ENCODE data around the gene TNS2. TPM values are rescaled to one million over a fixed set of nuclear protein-coding genes. Genes with fewer than 3 reads are reported as not detected.
"Not testable (repeated sequence)": the region's sequence is repeated elsewhere in the genome, so short reads cannot be mapped to it uniquely, and the experiment has no call there.

The TNS2 gene
- total RNA-seq, 1 donor from 2014 or later, result 56.2 TPM

DNA sequence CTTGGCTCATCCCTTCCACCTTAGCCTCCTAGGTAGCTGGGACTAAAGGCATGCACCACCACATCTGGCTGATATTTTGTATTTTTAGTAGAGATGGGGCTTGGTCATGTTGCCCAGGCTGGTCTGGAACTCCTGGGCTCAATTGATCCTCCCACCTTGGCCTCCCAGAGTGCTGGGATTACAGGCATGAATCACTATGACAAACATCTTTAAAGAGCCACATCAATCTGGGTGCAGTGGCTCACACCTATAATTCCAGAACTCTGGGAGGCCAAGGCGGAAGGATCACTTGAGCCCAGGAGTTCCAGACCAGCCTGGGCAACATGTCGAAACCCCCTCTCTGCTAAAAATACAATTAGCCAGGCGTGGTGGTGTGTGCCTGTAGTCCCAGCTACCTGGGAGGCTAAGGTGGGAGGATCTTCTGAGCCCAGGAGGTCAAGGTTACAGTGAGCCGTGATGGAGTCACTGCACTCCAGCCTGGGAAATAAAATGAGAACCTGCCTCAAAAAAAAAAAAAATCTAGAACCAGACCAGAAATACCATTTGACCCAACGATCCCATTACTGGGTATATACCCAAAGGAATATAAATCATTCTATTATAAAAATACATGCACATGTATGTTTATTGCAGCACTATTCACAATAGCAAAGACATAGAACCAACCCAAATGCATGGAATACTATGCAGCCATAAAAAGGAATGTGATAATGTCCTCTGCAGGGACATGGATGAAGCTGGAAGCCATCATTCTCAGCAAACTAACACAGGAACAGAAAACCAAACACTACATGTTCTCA is 45.1 kb downstream of the TNS2 start:
- not testable (repeated sequence) for DNase-seq

DNA sequence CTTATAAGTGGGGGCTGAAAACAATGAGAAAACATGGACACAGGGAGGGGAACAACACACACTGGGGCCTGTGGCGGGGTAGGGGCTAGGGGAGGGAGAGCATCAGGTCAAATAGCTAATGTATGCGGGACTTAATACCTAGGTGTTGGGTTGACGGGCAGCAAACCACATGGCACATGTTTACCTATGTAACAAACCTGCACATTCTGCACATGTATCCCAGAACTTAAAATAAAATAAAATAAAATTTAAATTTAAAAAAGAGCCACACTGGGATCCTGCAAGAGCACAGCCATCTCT is 45.7 kb downstream of the TNS2 start:
- DNase-seq, result not testable (repeated sequence)

DNA sequence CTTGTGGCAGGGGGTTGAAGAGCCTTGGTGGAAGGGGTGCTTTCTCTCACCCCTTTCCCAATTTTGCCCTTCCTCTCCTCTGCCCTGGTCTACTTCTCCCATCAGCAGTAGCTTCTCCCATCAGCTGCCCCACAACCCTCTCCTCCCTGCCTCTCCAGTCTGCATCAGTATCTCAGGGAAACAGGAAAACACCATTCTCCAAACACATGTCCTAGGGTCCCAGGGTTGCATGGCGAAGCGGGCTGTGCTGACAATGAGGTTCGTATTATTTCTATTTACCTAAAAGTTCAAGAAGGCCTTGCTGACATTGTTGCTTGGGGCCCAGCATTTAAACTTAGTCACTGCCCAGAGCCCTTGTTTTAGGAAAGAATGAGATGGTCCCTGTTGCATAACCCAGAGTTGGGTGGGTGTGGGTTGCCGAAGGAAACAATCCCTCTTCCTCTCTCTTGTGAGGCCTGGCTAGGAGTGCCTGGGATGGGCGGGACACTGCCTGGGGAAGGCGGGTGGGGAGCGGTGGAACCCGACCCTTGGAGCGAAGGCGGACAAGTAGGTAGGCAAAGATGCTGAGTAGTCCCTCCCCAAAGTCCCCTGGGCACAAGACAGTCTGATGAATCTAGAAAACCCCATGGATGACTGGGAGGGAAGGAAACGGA is 46.4 kb downstream of the TNS2 start:
- DNase-seq, result no peak

DNA sequence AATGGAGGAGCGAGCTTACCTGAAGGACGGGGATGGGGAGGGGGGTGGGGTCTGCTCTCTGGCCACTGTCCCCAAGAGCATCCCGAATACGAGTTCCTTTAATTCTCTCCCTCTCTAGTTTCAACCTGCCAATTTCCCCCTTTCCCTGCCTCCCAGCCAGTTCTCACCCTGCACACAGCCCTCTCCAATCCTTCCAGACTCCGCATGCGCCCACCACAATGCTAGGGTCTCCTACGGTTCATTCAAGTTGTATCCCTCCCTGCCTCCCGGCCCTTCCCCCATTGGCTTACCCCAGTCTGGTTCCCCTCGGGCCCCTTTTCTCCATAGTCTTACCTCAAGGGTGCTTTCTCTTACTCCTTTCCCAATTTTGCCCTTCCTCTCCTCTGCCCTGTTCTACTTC is 46.9 kb downstream of the TNS2 start:
- DNase-seq, result no peak

DNA sequence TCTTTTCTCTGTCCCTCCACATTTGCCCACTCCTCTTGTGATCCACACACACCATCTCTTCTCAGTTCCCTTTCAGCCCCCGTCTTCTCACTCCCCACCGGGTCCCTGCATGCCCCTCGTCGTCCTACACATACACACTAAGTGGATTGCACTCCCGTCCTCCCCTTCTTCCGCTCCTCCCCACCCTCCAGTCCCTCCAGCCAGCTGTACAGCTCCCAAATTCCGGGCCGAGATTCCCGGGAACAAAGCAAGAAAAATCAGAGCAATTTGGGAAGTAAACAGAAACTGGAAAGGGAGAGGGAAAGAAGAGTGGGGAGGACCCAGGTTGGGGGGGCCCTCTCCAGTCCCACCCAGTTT is 47.3 kb downstream of the TNS2 start:
- DNase-seq, result no peak

DNA sequence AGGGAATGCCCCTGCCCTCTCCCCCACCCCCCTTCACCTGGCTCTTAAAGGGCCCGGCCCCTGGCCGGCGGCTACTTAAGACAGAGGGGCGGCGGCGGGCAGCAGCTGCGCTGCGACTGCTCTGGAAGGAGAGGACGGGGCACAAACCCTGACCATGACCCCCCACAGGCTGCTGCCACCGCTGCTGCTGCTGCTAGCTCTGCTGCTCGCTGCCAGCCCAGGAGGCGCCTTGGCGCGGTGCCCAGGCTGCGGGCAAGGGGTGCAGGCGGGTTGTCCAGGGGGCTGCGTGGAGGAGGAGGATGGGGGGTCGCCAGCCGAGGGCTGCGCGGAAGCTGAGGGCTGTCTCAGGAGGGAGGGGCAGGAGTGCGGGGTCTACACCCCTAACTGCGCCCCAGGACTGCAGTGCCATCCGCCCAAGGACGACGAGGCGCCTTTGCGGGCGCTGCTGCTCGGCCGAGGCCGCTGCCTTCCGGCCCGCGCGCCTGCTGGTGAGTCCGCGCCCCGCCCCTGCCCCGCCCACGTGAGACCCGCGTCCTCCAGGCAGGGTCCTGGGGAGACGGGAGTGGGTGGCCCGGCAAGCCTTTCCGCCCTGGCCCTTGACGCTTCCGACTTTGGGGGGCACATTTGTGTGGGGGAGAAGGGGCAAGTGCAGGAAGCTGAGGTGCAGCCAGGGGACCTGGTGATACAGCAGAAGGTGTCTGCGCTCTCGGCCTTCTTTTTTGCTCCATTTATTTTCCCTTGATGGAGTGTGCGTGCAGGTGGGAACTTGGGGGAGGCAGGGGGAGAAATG is 47.9 kb downstream of the TNS2 start, which contains the start of gene IGFBP6:
Gene IGFBP6 (plus strand): TSS at position 104 of the 790 bp plus-strand sequence. CDS start 51 bp downstream, at position 155.
- peak; percentile 47 for DNase-seq

DNA sequence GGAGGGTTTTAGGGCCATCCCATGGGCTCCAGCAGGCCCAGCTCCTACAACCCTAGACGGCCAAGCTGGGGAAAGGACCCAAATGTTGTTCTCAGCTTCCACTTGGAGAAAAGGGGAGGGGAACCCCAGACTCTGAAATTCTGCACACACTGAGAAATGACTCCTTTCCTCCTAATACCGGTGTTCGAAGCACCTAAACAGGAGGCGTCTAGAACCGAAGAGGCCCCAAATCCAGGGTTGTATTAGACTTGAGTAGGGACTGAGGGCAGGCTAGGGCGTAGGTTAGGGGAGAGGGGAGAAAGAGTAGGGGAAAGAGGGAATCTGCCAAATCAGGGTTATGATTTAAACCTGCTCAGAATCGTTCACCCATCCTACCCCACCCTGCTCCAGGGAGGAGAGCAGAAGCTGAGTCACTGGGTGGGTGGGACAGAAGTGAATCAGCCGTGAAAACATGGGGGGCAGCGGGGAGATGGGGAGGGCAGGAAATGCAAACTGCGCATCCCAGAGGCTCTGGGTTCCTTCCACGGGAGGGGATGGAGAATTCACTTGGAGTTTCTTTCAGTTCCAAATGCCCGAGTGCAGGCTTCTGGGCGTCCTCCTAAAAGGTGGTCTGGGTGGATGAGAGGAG is 48.6 kb downstream of the TNS2 start:
- DNase-seq, result peak; percentile 20

DNA sequence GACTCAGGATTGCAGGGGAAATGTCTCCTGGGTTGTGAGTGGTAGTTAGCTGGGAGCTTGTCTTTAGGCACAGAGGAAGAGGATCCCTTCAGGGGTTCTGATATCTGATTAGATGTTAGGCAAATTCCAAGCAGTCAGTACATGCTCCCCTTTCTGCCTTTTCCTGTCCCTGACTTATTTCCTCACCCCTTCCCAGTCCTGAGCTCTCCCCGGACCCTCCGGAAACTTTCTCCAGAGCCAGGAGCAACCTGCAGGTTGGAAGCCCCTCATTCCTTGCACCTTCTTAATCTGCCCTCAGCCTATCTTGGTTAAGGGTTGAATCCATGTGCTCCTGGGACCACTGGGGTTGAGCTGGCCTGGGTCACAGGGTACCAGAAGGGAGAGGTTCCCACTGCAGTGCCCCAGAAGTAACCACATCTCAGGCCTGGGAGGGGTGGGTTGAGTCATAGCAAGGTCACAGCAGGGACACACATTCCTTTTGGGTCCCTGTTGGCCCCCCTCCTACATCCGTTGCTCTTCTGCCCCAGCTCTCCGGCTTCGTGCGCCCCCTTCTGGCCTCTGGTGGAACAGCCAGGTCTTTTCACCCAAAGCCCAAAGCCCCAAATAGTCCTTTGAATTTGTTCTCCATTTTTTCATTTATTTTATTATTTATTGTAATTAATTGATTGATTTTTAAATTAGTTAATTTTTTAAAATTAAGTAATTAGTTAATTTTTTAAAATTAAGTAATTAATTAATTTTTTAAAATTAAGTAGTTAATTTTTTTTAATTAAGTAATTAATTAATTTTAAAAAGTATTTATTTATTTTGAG is 49.4 kb downstream of the TNS2 start:
- peak; percentile 87 for DNase-seq

DNA sequence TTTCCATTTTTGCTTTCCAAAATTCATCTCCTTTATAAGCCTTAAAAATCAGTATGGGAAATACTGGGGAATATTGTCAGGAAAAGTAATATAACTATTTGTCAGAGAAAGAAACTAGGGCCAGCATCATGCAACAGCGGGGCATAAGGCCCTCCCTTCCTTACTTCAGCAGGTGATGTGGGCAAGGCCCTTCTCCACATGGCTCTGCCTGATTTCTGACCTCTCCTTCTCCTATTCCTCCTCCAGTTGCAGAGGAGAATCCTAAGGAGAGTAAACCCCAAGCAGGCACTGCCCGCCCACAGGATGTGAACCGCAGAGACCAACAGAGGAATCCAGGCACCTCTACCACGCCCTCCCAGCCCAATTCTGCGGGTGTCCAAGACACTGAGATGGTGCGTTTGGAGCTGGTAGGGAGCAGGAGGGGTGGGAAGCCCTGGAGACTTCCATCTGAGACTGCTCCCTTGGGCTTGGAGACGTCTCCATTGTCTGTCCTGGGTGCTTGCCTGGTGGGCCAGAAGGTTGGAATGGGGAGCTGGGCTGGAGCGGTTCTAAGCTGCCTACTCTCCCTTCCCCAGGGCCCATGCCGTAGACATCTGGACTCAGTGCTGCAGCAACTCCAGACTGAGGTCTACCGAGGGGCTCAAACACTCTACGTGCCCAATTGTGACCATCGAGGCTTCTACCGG is 50.7 kb downstream of the TNS2 start:
- no peak for DNase-seq

DNA sequence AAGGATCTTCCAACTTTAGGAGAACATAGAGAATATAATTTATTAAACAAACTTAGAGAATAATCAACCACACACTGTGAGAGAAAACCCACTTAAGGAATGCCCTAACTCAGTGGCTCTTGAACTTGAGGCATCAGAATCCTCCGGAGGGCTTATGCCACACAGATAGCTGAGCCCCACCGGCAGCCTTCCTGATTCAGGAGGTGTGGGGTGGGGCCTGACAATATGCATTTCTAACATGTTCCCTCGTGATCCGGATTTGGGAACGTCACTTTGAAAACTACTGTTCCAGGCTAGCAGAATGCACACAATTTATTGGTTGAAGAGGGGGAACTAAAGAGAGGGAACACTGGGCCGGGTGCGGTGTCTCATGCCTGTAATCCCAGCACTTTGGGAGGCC is 51.4 kb downstream of the TNS2 start:
- DNase-seq, result no peak

DNA sequence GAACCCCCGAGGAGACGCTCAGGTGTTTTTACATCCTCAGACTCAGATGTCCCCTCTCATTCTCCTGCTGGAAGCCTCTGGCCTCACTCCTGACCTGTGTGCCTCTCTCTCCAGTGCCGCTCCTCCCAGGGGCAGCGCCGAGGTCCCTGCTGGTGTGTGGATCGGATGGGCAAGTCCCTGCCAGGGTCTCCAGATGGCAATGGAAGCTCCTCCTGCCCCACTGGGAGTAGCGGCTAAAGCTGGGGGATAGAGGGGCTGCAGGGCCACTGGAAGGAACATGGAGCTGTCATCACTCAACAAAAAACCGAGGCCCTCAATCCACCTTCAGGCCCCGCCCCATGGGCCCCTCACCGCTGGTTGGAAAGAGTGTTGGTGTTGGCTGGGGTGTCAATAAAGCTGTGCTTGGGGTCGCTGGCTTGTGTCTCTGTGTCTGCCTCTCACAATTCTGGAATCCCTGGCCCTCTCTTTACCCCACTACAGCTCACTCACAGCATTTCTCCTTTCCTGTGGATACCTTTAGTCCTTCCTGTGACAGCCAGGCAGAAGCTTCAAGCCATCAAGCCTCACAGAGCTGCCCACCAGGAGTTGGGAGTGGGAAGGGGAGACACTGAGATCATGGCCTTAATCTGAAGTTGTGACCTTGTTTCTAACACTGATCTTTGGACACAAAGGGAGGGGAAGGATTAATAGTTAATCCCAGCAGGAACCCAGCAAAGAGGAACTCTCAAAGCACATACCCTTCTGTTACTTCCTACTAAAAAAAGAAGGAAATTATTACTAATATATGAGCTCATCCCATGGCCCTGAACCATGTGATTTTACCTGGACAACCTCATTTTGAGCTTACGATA is 52.3 kb downstream of the TNS2 start:
- no peak for DNase-seq

DNA sequence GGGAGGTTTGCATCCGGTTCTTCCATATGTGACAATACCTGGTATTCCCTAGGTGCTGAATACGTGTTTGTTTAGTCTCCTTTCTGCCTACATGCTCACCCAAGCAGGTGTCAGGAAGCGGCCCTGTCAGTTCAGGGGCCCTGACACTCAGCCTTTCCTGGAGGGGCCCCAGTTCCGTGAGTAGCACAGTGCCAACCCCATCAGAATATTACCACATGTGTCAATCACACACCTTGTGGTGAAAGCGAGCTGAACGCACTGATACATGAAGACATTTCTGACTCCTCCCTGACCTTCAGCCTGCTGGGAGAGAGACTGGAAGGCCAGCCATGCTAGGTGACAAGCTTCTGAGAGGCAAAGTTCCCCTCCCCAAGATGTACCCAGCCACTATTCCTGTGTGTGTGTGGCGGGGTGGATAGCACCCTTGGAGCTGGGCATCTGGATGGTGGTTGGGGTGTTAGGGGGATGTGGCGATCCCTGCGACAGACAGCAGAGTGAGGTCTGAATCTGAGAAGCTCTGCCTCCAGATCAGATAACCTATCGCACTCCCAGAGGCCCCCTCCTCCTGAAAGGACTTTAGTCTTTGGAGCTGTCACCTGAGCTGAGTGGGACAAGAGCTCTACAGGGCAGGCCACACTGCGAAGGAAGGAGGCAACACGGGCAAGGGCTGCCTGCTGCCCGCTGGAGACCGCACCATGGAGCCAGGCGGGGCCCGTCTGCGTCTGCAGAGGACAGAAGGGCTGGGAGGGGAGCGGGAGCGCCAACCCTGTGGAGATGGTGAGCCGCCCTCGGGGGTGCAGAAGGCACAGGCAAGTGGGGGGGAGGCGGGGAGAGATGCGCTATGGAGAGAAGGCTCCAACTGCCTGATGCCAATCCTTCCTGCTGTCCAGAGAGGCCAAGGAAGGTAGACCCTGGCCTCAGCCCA is 53.3 kb downstream of the TNS2 start, which contains the start of gene SOAT2:
Gene SOAT2 (plus strand): TSS at position 604 of the 925 bp plus-strand sequence. CDS start 92 bp downstream, at position 696.
- no peak for DNase-seq

DNA sequence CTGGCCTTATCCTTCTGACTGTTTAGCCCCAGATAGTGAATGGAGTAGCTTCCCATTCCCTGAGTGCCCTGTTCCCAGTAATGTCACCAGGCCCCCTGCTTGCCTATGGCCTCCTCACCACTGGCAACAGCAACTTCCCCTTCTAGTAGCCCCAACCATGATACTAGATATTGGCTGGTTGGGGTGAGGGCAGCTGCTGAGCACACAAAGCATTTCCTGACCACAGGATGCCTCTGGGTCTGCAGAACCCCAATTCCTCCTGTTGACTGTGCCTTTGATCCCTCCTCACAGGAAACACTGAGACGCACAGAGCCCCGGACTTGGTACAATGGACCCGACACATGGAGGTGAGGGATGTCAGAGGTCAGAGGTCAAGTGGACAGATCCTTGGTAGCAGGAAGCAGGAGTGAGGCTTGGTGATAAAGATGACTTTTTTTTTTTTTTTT is 54.0 kb downstream of the TNS2 start:
- peak; percentile 18 for DNase-seq

DNA sequence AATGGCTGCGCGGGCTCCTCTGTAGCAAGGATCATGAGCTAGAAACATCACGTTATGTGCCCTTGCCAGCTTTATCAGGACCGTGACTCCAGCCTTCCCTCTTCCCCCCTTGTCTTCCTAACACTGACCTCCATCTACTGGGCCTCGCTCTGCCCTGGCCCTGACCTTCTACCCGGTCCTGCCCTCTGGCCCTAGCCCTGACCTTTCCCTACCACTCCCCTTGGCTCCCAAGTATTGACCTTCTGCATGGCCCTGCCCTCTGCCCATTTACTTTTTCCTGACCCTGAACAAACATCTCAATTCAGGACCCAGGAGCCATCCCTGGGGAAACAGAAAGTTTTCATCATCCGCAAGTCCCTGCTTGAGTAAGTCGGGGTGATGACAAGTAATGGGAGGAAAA is 55.4 kb downstream of the TNS2 start:
- no peak for DNase-seq

DNA sequence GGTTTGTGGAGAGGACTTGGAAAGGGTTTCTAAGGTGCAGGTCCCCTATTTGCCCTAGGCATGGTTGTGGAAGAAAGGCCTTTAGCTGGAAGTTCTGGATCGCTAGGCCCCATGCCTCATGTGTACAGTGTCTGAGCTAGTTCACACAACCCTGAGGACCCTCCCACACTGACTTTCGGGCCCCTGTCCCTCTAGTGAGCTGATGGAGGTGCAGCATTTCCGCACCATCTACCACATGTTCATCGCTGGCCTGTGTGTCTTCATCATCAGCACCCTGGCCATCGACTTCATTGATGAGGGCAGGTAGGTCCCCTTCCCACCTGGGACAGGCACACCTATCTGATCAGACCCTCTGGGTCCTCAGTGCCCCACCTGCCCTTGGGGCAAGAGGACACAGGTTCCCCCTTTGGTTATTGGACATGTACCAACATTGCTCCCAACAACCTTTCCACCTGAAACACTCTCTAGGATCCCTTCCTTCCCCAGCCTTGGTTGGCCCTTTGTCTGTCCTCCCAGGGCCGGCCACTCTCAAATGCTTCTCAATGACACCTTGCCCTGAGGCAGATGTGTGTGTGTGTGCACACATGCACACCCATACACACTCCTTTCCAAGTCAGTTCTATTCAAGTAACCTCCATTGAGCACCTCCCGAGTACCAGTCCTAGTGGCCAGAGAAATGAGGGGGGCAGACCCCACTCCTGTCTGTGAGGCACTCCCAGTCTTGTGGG is 56.0 kb downstream of the TNS2 start:
- DNase-seq, result no peak

DNA sequence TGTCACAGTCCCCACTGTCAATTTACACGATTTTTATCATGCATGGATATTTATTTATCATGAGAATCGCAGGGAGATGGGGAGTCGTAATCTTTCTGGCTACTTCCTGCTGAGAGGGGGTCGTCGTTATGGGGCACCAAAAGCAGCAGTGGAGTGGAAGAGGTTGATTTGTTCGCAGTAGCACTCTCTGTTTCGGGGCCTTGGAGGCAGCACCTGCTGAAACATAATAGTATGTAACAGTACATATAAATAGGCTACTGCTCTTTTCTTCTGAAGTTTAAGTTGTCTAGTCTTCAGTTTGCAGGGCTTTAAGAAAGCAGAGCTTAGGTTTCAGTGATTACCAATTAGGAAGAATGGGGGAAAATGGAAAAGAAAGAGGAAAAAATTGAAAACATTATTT is 57.3 kb downstream of the TNS2 start:
- DNase-seq, result no peak

DNA sequence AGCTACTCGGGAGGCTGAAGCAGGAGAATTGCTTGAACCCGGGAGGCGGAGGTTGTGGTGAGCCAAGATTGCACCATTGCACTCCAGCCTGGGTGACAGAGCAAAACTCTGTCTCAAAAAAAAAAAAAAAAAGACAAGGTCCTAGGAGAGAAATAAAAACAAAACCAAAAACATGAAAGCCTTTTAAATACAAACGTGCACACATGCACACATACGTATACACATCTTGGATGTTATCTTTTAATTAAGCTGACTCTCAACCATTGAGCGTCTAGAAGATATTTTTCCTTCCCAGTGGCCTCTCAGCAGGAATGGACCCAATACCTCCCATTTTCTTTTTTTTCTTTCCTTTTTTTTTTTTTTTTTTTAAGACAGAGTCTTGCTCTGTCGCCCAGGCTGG is 62.6 kb downstream of the TNS2 start:
- not testable (repeated sequence) for DNase-seq

DNA sequence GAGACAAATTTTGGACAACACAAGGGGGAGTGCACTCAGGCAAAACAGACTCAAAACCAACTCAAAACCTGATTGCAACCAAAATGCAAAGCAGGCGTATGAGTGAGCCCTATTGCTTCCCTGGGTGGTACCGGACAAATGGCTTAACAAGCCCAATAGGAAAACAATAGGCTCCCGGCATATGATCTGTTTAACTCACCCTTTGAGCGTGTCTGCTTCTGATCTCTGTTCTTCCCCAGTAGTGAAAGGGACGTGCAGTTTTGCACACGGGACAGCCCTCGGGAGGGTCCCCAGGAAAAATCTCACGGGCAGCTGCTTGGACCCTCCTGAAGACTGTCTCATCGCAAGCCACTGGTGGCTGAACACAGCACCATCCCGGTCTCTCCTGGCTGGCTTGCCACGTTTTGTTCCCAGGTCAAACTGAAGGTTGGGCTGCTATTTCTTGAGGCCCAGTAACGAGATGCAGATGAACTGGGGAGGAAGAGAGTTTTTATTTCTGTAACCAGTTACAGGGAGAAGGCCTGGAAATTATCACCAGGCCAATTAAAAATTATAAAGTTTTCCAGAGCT is 63.4 kb downstream of the TNS2 start:
- DNase-seq, result no peak
